OCI-LY1 (cell line): Measurements from ENCODE around the gene CAPN10.

ENCODE experiments used
- EZH2 ChIP-seq: fragments of 200-600 bp; sonication (generic), shearing (Covaris generic); IDR thresholded peaks from 2 replicates; pipeline ENCODE4 v1.8.0; 2017; ENCODE audit warnings: borderline replicate concordance, mixed run types, mild to moderate bottlenecking, antibody characterized with exemption, low read length, moderate library complexity, mixed read lengths
- TF ChIP-seq, protein P1 (sequence below): fragments of 200-600 bp; sonication (generic), shearing (Covaris generic); IDR thresholded peaks from 2 replicates; pipeline ENCODE4 v1.5.1; 2017; ENCODE audit warnings: mild to moderate bottlenecking, antibody characterized with exemption, low read length, moderate library complexity, mixed read lengths

DNA sequence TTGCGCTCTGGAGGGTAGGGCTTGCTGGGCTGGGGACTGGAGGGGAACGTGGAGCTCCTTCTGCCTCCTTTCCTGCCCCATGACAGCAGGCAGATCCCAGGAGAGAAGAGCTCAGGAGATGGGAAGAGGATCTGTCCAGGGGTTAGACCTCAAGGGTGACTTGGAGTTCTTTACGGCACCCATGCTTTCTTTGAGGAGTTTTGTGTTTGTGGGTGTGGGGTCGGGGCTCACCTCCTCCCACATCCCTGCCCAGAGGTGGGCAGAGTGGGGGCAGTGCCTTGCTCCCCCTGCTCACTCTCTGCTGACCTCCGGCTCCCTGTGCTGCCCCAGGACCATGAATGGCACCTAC is 43.1 kb downstream of the CAPN10 start:
- TF ChIP-seq, protein P1, sequence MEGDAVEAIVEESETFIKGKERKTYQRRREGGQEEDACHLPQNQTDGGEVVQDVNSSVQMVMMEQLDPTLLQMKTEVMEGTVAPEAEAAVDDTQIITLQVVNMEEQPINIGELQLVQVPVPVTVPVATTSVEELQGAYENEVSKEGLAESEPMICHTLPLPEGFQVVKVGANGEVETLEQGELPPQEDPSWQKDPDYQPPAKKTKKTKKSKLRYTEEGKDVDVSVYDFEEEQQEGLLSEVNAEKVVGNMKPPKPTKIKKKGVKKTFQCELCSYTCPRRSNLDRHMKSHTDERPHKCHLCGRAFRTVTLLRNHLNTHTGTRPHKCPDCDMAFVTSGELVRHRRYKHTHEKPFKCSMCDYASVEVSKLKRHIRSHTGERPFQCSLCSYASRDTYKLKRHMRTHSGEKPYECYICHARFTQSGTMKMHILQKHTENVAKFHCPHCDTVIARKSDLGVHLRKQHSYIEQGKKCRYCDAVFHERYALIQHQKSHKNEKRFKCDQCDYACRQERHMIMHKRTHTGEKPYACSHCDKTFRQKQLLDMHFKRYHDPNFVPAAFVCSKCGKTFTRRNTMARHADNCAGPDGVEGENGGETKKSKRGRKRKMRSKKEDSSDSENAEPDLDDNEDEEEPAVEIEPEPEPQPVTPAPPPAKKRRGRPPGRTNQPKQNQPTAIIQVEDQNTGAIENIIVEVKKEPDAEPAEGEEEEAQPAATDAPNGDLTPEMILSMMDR = no peak
- TF ChIP-seq EZH2 = no peak
